GM12878 (cell line): ENCODE measurements around the gene RTN3. TPM values are rescaled to one million over a fixed set of nuclear protein-coding genes. Genes with fewer than 3 reads are reported as not detected.

Experiments used
- ATAC-seq: fragments of 200-7000 bp; cut with Tn5 transposase; 3 replicates; pipeline ENCODE4 v1.9.1; 2020; ENCODE audit warnings: mild to moderate bottlenecking, moderate library complexity
- BruUV-seq: library from RNA; stranded (reverse); fragments of 400-500 nt; replicated peaks from 2 replicates; lab custom pipeline; 2021; lab: Mats Ljungman, UMichigan
- CTCF ChIA-PET: fragments of 300-600 bp; sonication (Branson Sonifier 250); formaldehyde crosslinking; extraction: SDS; loops from one replicate; lab custom pipeline; 2021; ENCODE audit warnings: inconsistent platforms; lab: Yijun Ruan, JAX
- POLR2A ChIA-PET: fragments of 350-600 bp; formaldehyde crosslinking; extraction: SDS; loops from one replicate; lab custom pipeline; 2021; ENCODE audit warnings: inconsistent platforms; lab: Charles Lee
- RAD21 ChIA-PET: fragments of 300-600 bp; sonication (Branson Sonifier 250); formaldehyde crosslinking; loops from one replicate; lab custom pipeline; 2023; ENCODE audit warnings: antibody characterized with exemption; ENCODE audit not compliant: unreplicated experiment; lab: Charles Lee
- SMC1A ChIA-PET: fragments of 300-600 bp; sonication (Branson Sonifier 250); formaldehyde crosslinking; loops from one replicate; lab custom pipeline; 2023; ENCODE audit not compliant: unreplicated experiment, uncharacterized antibody; lab: Charles Lee
- DNase-seq: peaks from one replicate; pipeline ENCODE4 v3.0.0-alpha.2; 2011; ENCODE audit warnings: low read depth, low spot score
- FAIRE-seq: peaks from 3 replicates; lab custom pipeline; 2011; peaks lifted over from hg19 to GRCh38; lab: Jason Lieb, UNC
- H2AFZ ChIP-seq: 2 replicates; pipeline ENCODE4 v1.6.0; 2011; ENCODE audit warnings: low read depth, low read length, control low read depth; ENCODE audit not compliant: control insufficient read depth
- H3K27ac ChIP-seq: 2 replicates; pipeline ENCODE4 v1.5.1; 2011; ENCODE audit warnings: control low read depth; ENCODE audit not compliant: control insufficient read depth, insufficient read depth
- H3K27me3 ChIP-seq, 2 experiments: replicated peaks in 1 of 2; 2 replicates each; pipeline versions ENCODE4 v1.6.0 to v1.6.1; 2011; ENCODE audit warnings: low read length in 1 of 2; ENCODE audit not compliant: control insufficient read depth in 2 of 2, insufficient read depth in 2 of 2
- H3K36me3 ChIP-seq, 2 experiments: 2 replicates each; pipeline ENCODE4 v1.5.1; 2011; ENCODE audit warnings: low read length in 1 of 2; ENCODE audit not compliant: control insufficient read depth in 2 of 2, insufficient read depth in 2 of 2
- H3K4me1 ChIP-seq: 2 replicates; pipeline ENCODE4 v1.6.1; 2011; ENCODE audit warnings: mild to moderate bottlenecking, low read length, moderate library complexity, mixed read lengths; ENCODE audit not compliant: control insufficient read depth, insufficient read depth
- H3K4me2 ChIP-seq: 2 replicates; pipeline ENCODE4 v1.6.0; 2011; ENCODE audit warnings: control low read depth; ENCODE audit not compliant: control insufficient read depth, insufficient read depth
- H3K4me3 ChIP-seq: fragments of 200-600 bp; sonication (generic); 2 replicates; pipeline ENCODE4 v1.5.1; 2016
- H3K79me2 ChIP-seq: 2 replicates; pipeline ENCODE4 v1.6.0; 2011; ENCODE audit warnings: low read length; ENCODE audit not compliant: control insufficient read depth, insufficient read depth
- H3K9ac ChIP-seq: 2 replicates; pipeline ENCODE4 v1.8.0; 2011; ENCODE audit warnings: low read length, control low read depth, mixed read lengths; ENCODE audit not compliant: control insufficient read depth, insufficient read depth
- H3K9me3 ChIP-seq: replicated peaks from 3 replicates; pipeline ENCODE4 v1.5.1; 2011; ENCODE audit warnings: mild to moderate bottlenecking, low read length; ENCODE audit not compliant: control insufficient read depth, insufficient read depth
- H4K20me1 ChIP-seq: 2 replicates; pipeline ENCODE4 v1.6.0; 2011; ENCODE audit not compliant: control insufficient read depth, insufficient read depth
- ATF7 ChIP-seq: fragments of 450-650 bp; IDR thresholded peaks from 2 replicates; pipeline ENCODE4 v1.6.1; 2016; ENCODE audit warnings: low read depth, mild to moderate bottlenecking
- BMI1 ChIP-seq: fragments of 450-650 bp; IDR thresholded peaks from 2 replicates; pipeline ENCODE4 v1.6.1; 2016; ENCODE audit warnings: mild to moderate bottlenecking, moderate library complexity, borderline replicate concordance
- BRCA1 ChIP-seq: IDR thresholded peaks from 2 replicates; pipeline ENCODE4 v1.6.1; 2011; ENCODE audit warnings: low read depth, low read length, improper control_type of control experiment
- CHD1 ChIP-seq: IDR thresholded peaks from 2 replicates; pipeline ENCODE4 v1.6.1; 2012; ENCODE audit warnings: low read depth, low read length, improper control_type of control experiment
- CREM ChIP-seq: IDR thresholded peaks from 2 replicates; pipeline ENCODE4 v1.6.1; 2014; ENCODE audit warnings: antibody characterized with exemption, low read depth
- KDM1A ChIP-seq: fragments of 200-600 bp; sonication (generic); IDR thresholded peaks from 2 replicates; pipeline ENCODE4 v1.6.1; 2016; ENCODE audit warnings: borderline replicate concordance
- KLF5 ChIP-seq: fragments of 450-650 bp; IDR thresholded peaks from 2 replicates; pipeline ENCODE4 v1.6.1; 2014; ENCODE audit warnings: mild to moderate bottlenecking; ENCODE audit not compliant: partially characterized antibody
- MTA2 ChIP-seq: fragments of 450-650 bp; IDR thresholded peaks from 2 replicates; pipeline ENCODE4 v1.6.1; 2016; ENCODE audit warnings: low read depth, mild to moderate bottlenecking, moderate library complexity
- PML ChIP-seq: IDR thresholded peaks from 2 replicates; pipeline ENCODE4 v1.6.1; 2012; ENCODE audit warnings: low read length, inconsistent platforms
- SMC3 ChIP-seq: IDR thresholded peaks from 2 replicates; pipeline ENCODE4 v1.6.1; 2011; ENCODE audit warnings: low read length, improper control_type of control experiment, borderline replicate concordance
- SREBF1 ChIP-seq: IDR thresholded peaks from 2 replicates; pipeline ENCODE4 v1.6.1; 2012; ENCODE audit warnings: mild to moderate bottlenecking, low read length
- WRNIP1 ChIP-seq: IDR thresholded peaks from 2 replicates; pipeline ENCODE4 v1.6.1; 2011; ENCODE audit warnings: low read depth, low read length, improper control_type of control experiment, borderline replicate concordance
- ZBTB33 ChIP-seq: fragments of 450-650 bp; IDR thresholded peaks from 2 replicates; pipeline ENCODE4 v1.6.1; 2017; ENCODE audit warnings: mild to moderate bottlenecking
- ZSCAN29 ChIP-seq: fragments of 450-650 bp; IDR thresholded peaks from 2 replicates; pipeline ENCODE4 v1.6.1; 2017; ENCODE audit warnings: mild to moderate bottlenecking, moderate library complexity
- in situ Hi-C: fragments of 300-500 bp; cut with MboI; formaldehyde crosslinking; loops from 9 replicates; pipeline ENCODE4 v1.14.3; 2018; ENCODE audit warnings: mixed read lengths
- intact Hi-C: fragments of 100-400 bp; cut with micrococcal nuclease; formaldehyde crosslinking; loops from one replicate; pipeline ENCODE4 v1.14.2; 2022; ENCODE audit not compliant: unreplicated experiment
- polyA plus RNA-seq, 11 experiments: library from polyadenylated mRNA; depleted of rRNA in 4 of 11; unstranded in 6 of 11; stranded (reverse) in 5 of 11; fragments of >200 nt; fragmentation: Nextera tagmentation in 4 of 11; fragmentation: Illumina TruSeq in 1 of 11; extraction: Ambion mirVana in 4 of 11; extraction: Trizol in 1 of 11; gene quantifications; 1 replicate in 1 of 11; 2 replicates in 10 of 11; pipeline versions ENCODE4 v1.2.1 to v1.2.3, GENCODE V29; 2011 to 2016; ENCODE audit warnings: inconsistent platforms in 2 of 11, missing spikeins in 2 of 11, low read depth in 1 of 11
- total RNA-seq, 4 experiments: library from RNA; depleted of rRNA in 3 of 4; stranded (reverse); fragments of >200 nt in 3 of 4; fragmentation: Illumina TruSeq in 1 of 4; extraction: Trizol in 1 of 4; gene quantifications; 2 replicates each; pipeline versions ENCODE4 v1.2.1 to v1.2.3, GENCODE V29; 2013 to 2021
- TF ChIP-seq, protein P1 (sequence below): fragments of 450-650 bp; IDR thresholded peaks from 2 replicates; pipeline ENCODE4 v1.6.1; 2017; ENCODE audit warnings: antibody characterized with exemption, mild to moderate bottlenecking, moderate library complexity
- TF ChIP-seq, protein P2 (sequence below): fragments of 450-650 bp; formaldehyde crosslinking; IDR thresholded peaks from 2 replicates; pipeline ENCODE4 v1.5.0; 2022; ENCODE audit warnings: mild to moderate bottlenecking, missing genetic modification characterization

RTN3 gene
- total and polyA plus RNA-seq, 10 of the 15 experiments (the other 5 are each of a cell fraction or from before 2014, with no cell fraction given), result 22.9 to 64.2 (median 47.0) TPM

DNA sequence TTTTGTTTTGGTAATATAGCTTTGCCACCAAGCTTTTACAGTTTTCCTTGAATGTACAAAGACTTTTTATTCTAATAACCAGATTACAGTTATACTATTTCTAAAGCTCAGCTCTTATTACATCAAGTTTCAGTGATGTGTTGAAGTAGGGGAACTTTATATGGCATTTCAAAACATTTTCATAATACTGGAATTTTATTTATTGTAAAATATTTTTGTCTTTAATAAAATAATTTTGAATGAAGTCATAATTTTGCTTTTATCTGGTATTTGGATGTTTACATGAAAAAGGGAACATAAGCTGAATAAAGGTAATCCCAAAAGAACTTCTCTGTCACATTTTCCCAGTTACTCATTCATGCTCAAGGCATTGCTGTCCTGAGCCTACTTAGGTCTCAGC is 34.7 kb downstream of the RTN3 start:
- Histone ChIP-seq H3K27ac (no peak overlapping the region), H3K4me3 (no peak overlapping the region), H3K9ac (no peak overlapping the region), H3K4me1 (no peaks in the 10 kb centered on the region), H3K27me3 (no peaks in the 10 kb centered on the region), H2AFZ (no peak overlapping the region), H3K9me3 (no peaks in the 10 kb centered on the region), H3K36me3 (peaks cover 0 to 3% of the 10 kb centered on the region in 2 experiments; a peak in 1 of 4 replicates), H3K4me2 (no peak overlapping the region), H4K20me1 (no peaks in the 10 kb centered on the region), H3K79me2 (no peaks in the 10 kb centered on the region; the same call in 1 of the 2 replicates)
- DNase-seq, result no peak
- SMC1A ChIA-PET, result interaction anchor here (0.9 to 1.2 kb wide), 3 partner anchors 11 to 237 kb away, joined by 3 to 5 read pairs (median 3); no protein-coding TSS in a partner anchor
- FAIRE-seq, result no peak
- RAD21 ChIA-PET, result no interaction called here
- POLR2A ChIA-PET, result no interaction called here
- BruUV-seq, result no TSS peak
- in situ Hi-C loops, result no loop called here
- CTCF ChIA-PET, result interaction anchor here (0.5 to 5.2 kb wide), 3 partner anchors 12 to 110 kb away, joined by 3 to 30 read pairs (median 3); no protein-coding TSS in a partner anchor
- intact Hi-C loops, result no loop called here
- no peak for ATAC-seq
- TF ChIP-seq BRCA1 (no peak), CREM (no peak), ZSCAN29 (no peak), MTA2 (no peak), ATF7 (no peak), KDM1A (no peak), PML (no peak), WRNIP1 (no peak), ZBTB33 (no peak), CHD1 (no peak), BMI1 (no peak), SMC3 (no peak), KLF5 (no peak), SREBF1 (no peak)
- TF ChIP-seq, protein P1, sequence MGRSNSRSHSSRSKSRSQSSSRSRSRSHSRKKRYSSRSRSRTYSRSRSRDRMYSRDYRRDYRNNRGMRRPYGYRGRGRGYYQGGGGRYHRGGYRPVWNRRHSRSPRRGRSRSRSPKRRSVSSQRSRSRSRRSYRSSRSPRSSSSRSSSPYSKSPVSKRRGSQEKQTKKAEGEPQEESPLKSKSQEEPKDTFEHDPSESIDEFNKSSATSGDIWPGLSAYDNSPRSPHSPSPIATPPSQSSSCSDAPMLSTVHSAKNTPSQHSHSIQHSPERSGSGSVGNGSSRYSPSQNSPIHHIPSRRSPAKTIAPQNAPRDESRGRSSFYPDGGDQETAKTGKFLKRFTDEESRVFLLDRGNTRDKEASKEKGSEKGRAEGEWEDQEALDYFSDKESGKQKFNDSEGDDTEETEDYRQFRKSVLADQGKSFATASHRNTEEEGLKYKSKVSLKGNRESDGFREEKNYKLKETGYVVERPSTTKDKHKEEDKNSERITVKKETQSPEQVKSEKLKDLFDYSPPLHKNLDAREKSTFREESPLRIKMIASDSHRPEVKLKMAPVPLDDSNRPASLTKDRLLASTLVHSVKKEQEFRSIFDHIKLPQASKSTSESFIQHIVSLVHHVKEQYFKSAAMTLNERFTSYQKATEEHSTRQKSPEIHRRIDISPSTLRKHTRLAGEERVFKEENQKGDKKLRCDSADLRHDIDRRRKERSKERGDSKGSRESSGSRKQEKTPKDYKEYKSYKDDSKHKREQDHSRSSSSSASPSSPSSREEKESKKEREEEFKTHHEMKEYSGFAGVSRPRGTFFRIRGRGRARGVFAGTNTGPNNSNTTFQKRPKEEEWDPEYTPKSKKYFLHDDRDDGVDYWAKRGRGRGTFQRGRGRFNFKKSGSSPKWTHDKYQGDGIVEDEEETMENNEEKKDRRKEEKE, result no peak
- TF ChIP-seq, protein P2, sequence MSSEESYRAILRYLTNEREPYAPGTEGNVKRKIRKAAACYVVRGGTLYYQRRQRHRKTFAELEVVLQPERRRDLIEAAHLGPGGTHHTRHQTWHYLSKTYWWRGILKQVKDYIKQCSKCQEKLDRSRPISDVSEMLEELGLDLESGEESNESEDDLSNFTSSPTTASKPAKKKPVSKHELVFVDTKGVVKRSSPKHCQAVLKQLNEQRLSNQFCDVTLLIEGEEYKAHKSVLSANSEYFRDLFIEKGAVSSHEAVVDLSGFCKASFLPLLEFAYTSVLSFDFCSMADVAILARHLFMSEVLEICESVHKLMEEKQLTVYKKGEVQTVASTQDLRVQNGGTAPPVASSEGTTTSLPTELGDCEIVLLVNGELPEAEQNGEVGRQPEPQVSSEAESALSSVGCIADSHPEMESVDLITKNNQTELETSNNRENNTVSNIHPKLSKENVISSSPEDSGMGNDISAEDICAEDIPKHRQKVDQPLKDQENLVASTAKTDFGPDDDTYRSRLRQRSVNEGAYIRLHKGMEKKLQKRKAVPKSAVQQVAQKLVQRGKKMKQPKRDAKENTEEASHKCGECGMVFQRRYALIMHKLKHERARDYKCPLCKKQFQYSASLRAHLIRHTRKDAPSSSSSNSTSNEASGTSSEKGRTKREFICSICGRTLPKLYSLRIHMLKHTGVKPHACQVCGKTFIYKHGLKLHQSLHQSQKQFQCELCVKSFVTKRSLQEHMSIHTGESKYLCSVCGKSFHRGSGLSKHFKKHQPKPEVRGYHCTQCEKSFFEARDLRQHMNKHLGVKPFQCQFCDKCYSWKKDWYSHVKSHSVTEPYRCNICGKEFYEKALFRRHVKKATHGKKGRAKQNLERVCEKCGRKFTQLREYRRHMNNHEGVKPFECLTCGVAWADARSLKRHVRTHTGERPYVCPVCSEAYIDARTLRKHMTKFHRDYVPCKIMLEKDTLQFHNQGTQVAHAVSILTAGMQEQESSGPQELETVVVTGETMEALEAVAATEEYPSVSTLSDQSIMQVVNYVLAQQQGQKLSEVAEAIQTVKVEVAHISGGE (CRISPR knock-in tag), result no peak
